GM18909 (cell line): ENCODE measurements around the gene OR5AP2.
"Not testable (repeated sequence)": the region's sequence is repeated elsewhere in the genome, so short reads cannot be mapped to it uniquely, and the experiment has no call there.

Source experiments
- ATAC-seq: cut with Tn5 transposase; IDR thresholded peaks from one replicate; pipeline ENCODE4 v1.9.1; 2021; ENCODE audit warnings: mild to moderate bottlenecking; ENCODE audit not compliant: unreplicated experiment, poor library complexity

Gene OR5AP2

DNA sequence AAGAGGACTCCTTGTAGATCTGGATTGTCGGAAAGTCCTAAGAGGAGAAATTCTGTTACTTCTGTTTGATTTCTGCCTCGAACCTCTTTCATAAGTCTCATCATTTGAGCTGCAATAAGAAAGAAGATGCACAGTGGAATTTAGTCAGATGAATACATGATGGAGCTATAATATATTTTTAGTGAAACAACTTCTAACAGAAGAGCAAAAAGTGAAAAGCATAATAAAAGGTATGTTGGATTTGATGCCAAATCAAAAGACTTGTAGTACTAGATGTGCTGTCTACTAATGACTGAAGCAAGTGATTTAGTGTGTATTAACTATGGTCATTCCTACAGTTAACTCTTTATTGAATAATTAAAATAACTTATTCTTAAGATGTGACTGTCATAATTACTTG is at the start of gene OR5AP2:
Gene OR5AP2, minus strand, starts transcription at position 101 of the 400 bp plus-strand sequence. Its CDS starts 0 bp downstream, at position 101.
- no peak for ATAC-seq

GRCh38 chr11:56691179-56691578 is 48.9 kb upstream of the OR5AP2 start:
- not testable (repeated sequence) for ATAC-seq

GRCh38 chr11:56688554-56689100 is 46.4 kb upstream of the OR5AP2 start:
- no peak for ATAC-seq

GRCh38 chr11:56670984-56671383 is 28.7 kb upstream of the OR5AP2 start:
- ATAC-seq, result no peak

DNA sequence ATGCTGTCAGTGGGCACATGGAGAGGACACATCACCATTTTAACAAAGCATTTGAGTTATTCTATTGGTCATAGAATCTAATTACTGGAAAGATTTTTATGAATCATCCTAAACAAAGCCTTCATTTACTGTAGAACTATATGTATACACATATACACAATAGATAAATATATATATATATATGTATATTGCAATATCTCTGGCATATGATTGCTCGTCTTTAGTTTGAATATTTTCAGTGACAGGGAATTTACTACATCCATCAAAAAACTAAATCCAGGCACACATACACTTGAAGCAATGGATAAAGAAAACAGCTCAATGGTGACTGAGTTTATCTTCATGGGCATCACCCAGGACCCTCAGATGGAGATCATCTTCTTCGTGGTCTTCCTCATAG is 21.1 kb upstream of the OR5AP2 start, which contains the start of gene OR5AR1:
Gene OR5AR1, plus strand, starts transcription at position 301 of the 400 bp plus-strand sequence. Its CDS starts 0 bp downstream, at position 301.
- no peak for ATAC-seq

GRCh38 chr11:56659755-56660154 is 17.5 kb upstream of the OR5AP2 start:
- ATAC-seq, result no peak

- ATAC-seq, result no peak
These were observed 4.7 kb downstream of the OR5AP2 start for GRCh38 chr11:56637500-56637899.

GRCh38 chr11:56636861-56637260 is 5.4 kb downstream of the OR5AP2 start:
- no peak for ATAC-seq

DNA sequence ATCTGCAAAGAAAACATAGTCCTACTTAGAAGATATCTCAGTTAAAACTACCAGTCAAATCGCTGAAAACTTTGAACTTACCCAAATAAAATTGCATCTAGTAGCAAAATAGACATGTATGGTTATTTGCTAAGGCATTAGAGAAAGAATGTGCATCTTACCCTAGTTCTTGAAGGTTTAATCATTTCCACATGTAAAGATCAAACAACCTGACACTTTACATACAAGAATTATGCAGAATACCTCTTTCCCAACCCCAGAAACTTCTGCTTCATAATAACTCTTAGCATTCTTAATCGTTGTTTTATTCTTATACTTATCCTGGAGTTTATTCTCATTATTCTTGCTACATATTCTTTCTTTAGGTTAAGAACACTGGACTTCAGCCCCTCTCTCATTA is 9.9 kb downstream of the OR5AP2 start:
- no peak for ATAC-seq

DNA sequence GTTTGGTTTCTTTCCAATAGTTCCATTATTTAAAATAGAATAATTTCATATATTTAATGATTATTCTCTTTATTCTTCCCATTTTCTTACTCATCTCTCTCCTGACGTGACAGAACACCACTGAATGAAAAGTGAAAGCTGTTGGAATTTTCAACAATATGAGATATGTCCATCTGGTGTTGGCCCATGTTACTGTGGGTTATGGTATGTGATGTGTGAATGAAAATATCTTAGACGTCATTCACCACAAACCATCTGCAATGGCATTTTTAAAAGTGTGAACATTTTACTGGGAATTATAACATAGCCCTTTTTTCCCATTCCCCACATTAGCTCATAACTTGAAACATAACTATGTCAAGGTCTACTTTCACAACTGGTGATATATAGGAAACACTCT is 16.3 kb downstream of the OR5AP2 start:
- no peak for ATAC-seq

DNA sequence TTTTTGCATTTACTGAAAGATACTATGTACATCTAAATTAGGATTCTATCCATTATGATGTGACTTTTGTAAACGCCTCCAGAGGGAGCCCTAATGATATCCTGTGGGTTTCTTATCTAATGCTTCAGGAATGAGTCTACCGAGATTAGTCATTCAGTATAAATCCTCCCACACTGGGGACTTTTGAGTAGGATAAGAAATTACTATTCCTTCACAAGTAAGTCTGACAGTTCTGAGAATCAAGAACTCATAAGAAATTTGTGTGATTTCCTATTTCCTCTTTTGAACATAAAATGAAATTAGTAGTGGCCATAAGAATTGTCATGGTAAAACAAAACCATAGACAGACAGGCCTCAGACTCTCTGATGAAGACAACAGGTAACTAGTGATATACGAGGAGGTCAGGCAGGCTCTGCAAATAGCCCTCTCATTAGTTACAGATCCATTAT is 17.6 kb downstream of the OR5AP2 start:
- peak; percentile 56 for ATAC-seq

GRCh38 chr11:56611174-56611573 is 31.1 kb downstream of the OR5AP2 start:
- ATAC-seq, result no peak

DNA sequence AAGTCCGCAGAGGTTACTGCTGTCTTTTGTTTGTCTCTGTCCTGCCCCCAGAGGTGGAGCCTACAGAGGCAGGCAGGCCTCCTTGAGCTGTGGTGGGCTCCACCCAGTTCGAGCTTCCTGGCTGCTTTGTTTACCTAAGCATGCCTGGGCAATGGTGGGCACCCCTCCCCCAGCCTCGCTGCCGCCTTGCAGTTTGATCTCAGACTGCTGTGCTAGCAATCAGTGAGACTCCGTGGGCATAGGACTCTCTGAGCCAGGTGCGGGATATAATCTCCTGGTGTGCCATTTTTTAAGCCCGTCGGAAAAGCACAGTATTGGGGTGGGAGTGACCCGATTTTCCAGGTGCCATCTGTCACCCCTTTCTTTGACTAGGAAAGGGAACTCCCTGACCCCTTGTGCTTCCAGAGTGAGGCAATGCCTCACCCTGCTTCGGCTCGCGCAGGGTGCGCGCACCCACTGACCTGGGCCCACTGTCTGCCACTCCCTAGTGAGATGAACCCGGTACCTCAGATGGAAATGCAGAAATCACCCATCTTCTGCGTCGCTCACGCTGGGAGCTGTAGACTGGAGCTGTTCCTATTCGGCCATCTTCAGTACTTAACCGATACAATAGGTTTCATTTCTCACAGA is 50.0 kb downstream of the OR5AP2 start:
- not testable (repeated sequence) for ATAC-seq
